Measurements from ENCODE around the gene MMP20.

DNA sequence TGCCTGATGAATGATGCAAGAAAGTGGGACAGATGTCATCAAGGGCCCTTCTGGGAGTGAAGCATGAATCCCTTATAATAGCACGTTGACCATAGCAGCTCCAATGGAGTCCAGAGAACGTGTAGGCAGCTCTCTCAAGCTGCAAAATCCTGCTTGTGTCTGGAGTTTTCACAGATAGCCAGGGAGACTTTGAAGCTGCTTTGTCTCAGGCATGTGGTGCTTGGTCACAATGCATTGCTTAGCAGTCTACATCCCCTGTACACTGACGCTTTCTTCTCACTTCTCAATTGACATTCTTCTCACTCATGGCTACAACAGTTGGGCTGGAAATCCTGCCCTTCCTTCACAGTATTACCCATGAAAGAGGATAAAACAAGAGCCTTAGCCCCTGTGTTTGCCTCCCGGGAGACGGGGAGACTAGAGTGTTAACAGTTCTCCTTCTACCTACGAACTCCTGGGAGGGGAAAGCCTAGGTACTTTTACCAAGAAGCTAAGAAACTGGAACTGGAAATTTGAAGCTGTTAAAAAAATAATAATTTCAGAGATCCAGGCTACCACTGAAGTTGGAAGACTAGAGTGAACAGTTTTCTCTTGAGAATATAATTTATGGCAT, 73.9 kb downstream of the MMP20 start:
- TF ChIP-seq ARID4B (CRISPR knock-in tag; IDR thresholded peaks at IDR 0.05; ENCODE audit: borderline replicate concordance) (no peak), CTCF (IDR thresholded peaks at IDR 0.05) (no peak), SMAD3 (CRISPR knock-in tag; IDR thresholded peaks at IDR 0.05; ENCODE audit: borderline replicate concordance) (no peak), ZBTB21 (CRISPR knock-in tag; IDR thresholded peaks at IDR 0.05; ENCODE audit: borderline replicate concordance) (no peak), IRF1 (CRISPR knock-in tag; IDR thresholded peaks at IDR 0.05) (no peak), NR2C2 (CRISPR knock-in tag; IDR thresholded peaks at IDR 0.05) (no peak), ZNF232 (CRISPR knock-in tag; IDR thresholded peaks at IDR 0.05) (no peak), GRHL2 (CRISPR knock-in tag; IDR thresholded peaks at IDR 0.05; ENCODE audit: insufficient replicate concordance, severe bottlenecking) (no peak), OVOL2 (CRISPR knock-in tag; IDR thresholded peaks at IDR 0.05; ENCODE audit: borderline replicate concordance) (no peak), CBFB (CRISPR knock-in tag; IDR thresholded peaks at IDR 0.05; ENCODE audit: low read depth) (no peak), SP1 (CRISPR knock-in tag; conservative IDR thresholded peaks at IDR 0.05) (no peak)
- TF ChIP-seq, protein P1, sequence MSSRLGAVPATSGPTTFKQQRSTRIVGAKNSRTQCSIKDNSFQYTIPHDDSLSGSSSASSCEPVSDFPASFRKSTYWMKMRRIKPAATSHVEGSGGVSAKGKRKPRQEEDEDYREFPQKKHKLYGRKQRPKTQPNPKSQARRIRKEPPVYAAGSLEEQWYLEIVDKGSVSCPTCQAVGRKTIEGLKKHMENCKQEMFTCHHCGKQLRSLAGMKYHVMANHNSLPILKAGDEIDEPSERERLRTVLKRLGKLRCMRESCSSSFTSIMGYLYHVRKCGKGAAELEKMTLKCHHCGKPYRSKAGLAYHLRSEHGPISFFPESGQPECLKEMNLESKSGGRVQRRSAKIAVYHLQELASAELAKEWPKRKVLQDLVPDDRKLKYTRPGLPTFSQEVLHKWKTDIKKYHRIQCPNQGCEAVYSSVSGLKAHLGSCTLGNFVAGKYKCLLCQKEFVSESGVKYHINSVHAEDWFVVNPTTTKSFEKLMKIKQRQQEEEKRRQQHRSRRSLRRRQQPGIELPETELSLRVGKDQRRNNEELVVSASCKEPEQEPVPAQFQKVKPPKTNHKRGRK (CRISPR knock-in tag; IDR thresholded peaks at IDR 0.05; ENCODE audit: borderline replicate concordance) = no peak
